ENCODE results near the gene XNDC1N.

DNA sequence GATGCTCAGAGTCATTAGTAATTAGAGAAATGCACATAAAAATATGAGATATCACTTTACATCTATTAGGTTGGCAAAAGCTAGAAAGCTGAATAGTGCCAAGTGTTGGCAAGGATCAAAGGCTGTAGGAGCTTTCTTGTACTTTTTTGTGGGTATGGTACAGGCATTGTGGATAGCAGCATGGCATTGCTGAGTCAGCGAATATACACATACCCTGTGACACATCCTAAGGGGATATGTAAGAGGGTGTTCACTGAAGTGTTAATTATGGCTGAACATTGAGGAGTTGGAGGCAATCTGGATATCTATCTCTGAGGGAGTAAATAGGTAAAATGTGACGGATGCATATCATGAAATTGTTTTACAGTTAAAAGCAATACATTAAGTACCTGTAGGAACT is 43.3 kb upstream of the XNDC1N start:
- TF ChIP-seq, protein P1, sequence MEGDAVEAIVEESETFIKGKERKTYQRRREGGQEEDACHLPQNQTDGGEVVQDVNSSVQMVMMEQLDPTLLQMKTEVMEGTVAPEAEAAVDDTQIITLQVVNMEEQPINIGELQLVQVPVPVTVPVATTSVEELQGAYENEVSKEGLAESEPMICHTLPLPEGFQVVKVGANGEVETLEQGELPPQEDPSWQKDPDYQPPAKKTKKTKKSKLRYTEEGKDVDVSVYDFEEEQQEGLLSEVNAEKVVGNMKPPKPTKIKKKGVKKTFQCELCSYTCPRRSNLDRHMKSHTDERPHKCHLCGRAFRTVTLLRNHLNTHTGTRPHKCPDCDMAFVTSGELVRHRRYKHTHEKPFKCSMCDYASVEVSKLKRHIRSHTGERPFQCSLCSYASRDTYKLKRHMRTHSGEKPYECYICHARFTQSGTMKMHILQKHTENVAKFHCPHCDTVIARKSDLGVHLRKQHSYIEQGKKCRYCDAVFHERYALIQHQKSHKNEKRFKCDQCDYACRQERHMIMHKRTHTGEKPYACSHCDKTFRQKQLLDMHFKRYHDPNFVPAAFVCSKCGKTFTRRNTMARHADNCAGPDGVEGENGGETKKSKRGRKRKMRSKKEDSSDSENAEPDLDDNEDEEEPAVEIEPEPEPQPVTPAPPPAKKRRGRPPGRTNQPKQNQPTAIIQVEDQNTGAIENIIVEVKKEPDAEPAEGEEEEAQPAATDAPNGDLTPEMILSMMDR (IDR thresholded peaks at IDR 0.05) = no peak
- TF ChIP-seq POLR2A (IDR thresholded peaks at IDR 0.05) = no peak
